ENCODE results near the gene KIAA0753. TPM values are rescaled to one million over a fixed set of nuclear protein-coding genes. Genes with fewer than 3 reads are reported as not detected.
A peak's percentile ranks its signal among the peaks of the same experiment; 100 is the strongest.

Gene KIAA0753
- total RNA-seq (2014; rRNA removed; shearing (Covaris generic); ENCODE audit: low replicate concordance), result 15.8 and 16.8 TPM in 2 replicates

DNA sequence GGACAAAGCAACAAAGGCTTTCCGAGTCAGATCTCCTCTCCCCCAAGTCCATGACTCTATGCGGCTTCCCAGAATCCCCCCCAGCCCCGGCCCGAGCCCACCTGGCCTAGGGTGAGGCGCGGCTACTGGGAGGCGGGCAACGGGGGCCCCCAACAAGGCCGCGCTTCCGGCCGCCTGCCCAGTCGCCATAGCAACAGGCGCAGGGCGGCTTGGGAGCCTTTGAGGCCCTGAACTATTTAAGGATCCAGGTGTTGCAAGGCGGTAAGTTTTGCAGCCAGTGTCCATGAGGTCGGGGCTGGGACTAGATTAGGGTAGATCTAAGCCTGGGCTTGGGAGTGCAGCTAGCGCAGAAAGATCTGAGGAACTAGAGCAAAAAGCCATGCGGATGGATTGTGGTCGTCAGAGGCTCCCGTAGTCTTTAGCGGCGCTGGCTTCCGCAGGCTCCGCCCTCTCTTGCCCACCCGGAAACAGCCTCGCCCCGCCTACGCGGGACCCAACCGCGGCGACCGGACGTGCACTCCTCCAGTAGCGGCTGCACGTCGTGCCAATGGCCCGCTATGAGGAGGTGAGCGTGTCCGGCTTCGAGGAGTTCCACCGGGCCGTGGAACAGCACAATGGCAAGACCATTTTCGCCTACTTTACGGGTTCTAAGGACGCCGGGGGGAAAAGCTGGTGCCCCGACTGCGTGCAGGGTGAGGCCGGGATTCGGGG, at the start of gene KIAA0753, which contains the start of gene TXNDC17:
Gene KIAA0753, minus strand, starts transcription at position 176 of the 711 bp plus-strand sequence. CDS start 5,608 bp downstream, outside the sequence.
Gene TXNDC17, plus strand, starts transcription at position 525 of the 711 bp plus-strand sequence. Its CDS starts 23 bp downstream, at position 548.
- in situ Hi-C loops (cut with HindIII; ENCODE audit: low pct_unique_long_range_greater_than_20kb, low sequenced_read_pairs), result no loop called here
- DNase-seq (ENCODE audit: low read depth), result peak; percentile 89

- in situ Hi-C loops (cut with HindIII; ENCODE audit: low pct_unique_long_range_greater_than_20kb, low sequenced_read_pairs), result no loop called here
- no peak for DNase-seq (ENCODE audit: low read depth)
Observed at GRCh38 chr17:6688944-6689343, 48.4 kb upstream of the KIAA0753 start.

GRCh38 chr17:6686026-6686425, 45.5 kb upstream of the KIAA0753 start:
- in situ Hi-C loops (cut with HindIII; ENCODE audit: low pct_unique_long_range_greater_than_20kb, low sequenced_read_pairs), result no loop called here
- no peak for DNase-seq (ENCODE audit: low read depth)

- in situ Hi-C loops (cut with HindIII; ENCODE audit: low pct_unique_long_range_greater_than_20kb, low sequenced_read_pairs), result no loop called here
- DNase-seq (ENCODE audit: low read depth), result no peak
Observed at GRCh38 chr17:6684881-6685767, 44.6 kb upstream of the KIAA0753 start.

GRCh38 chr17:6684460-6684783, 43.9 kb upstream of the KIAA0753 start:
- in situ Hi-C loops (cut with HindIII; ENCODE audit: low pct_unique_long_range_greater_than_20kb, low sequenced_read_pairs), result no loop called here
- no peak for DNase-seq (ENCODE audit: low read depth)

DNA sequence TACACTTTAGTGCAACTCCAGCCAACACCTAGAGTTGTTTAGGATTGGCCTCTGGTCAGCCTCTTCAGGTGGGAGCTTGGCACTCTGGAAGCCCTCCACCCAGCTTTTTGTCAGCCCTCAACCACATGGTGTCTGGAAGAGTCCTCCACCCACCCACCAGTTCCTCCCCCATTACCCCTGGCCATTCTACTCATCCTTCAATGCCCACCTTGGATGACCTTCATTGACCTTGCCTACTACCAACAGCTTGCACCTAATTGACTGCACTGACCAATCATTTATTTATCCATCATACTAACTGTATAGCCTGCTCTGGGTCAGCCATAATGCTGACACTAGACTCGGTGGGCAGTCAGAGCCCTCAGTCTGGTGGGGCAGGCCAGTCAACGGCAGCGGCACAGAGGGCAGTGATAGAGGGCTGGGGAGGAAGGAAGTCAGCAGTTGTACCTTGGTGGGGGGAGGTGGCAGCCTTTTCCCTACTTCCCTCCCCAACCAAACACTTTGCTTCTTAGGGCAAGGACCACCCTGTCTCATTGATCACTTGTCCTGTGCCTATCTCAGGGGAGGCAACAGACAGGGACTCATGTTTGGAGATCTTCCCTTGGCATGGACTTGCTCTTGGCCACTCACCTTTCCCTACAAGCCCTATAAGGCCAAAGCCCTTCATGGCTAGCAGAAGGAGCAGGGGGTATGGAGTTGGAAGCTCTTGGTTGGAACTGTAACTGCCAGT, 43.4 kb upstream of the KIAA0753 start:
- no peak for DNase-seq (ENCODE audit: low read depth)
- in situ Hi-C loops (cut with HindIII; ENCODE audit: low pct_unique_long_range_greater_than_20kb, low sequenced_read_pairs), result no loop called here

DNA sequence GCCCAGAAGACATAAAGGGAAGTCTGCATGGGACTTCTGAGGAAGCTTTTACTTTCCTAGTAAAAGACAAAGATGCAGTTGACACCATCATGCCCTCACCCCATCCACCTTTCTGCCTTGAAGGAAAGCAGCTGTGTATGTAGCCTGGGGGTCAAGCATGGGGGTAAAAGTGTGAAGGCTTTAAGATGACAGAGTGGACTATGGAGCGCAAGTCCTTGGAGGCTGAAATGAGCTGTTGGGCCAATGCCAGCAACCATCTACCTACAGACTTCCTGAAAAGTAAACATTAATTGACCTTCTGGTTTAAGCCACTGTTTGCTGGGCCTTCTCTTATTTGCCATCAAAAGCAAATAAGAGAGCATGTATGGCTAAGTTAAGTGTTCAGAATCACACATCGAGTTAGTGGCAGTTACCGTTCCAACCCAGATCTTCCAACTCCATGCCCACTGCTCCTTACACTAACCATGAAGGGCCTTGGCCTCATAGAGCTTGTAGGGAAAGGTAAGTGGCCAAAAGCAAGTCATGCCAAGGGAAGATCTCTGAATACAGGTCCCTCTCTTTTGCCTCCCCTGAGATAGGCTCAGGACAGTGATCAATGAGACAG, 42.7 kb upstream of the KIAA0753 start:
- in situ Hi-C loops (cut with HindIII; ENCODE audit: low pct_unique_long_range_greater_than_20kb, low sequenced_read_pairs), result no loop called here
- DNase-seq (ENCODE audit: low read depth), result no peak

GRCh38 chr17:6682339-6682738, 41.8 kb upstream of the KIAA0753 start:
- in situ Hi-C loops (cut with HindIII; ENCODE audit: low pct_unique_long_range_greater_than_20kb, low sequenced_read_pairs), result no loop called here
- no peak for DNase-seq (ENCODE audit: low read depth)

DNA sequence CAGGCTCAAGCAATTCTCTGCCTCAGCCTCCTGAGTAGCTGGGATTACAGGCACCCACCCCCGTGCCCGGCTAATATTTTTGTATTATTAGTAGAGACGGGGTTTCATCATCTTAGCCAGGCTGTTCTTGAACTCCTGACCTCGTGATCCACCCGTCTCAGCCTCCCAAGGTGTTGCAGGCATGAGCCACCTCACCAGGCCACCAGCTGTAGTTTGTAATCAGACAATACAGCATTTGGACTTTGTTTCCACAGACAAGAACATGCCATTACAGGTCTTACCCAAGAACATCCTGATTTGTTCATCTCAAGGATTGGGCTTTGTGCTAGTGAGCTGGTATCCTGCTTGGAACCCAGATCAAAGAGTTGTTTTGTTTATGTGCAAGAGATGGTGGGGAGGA, 41.2 kb upstream of the KIAA0753 start:
- DNase-seq (ENCODE audit: low read depth), result no peak
- in situ Hi-C loops (cut with HindIII; ENCODE audit: low pct_unique_long_range_greater_than_20kb, low sequenced_read_pairs), result no loop called here

DNA sequence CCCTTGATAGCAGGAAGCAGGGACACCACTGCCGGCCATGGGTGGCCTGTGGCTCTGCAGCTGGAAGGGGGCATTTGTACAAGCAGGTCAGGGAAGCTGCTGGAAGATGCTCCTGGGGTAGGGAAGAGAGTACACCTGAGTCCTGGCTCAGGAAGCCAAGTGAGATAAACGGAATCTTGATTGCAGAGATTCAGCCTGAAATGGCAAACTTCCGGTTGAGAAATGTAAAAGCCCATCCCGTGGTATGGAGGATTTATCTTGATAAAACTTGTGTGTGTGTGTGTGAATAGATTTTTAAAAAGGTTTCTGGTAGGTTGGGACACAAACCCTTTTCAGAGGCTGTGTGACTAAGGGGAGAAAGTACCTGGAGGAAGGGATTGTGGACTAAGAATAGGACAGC, 40.7 kb upstream of the KIAA0753 start:
- DNase-seq (ENCODE audit: low read depth), result no peak
- in situ Hi-C loops (cut with HindIII; ENCODE audit: low pct_unique_long_range_greater_than_20kb, low sequenced_read_pairs), result no loop called here

DNA sequence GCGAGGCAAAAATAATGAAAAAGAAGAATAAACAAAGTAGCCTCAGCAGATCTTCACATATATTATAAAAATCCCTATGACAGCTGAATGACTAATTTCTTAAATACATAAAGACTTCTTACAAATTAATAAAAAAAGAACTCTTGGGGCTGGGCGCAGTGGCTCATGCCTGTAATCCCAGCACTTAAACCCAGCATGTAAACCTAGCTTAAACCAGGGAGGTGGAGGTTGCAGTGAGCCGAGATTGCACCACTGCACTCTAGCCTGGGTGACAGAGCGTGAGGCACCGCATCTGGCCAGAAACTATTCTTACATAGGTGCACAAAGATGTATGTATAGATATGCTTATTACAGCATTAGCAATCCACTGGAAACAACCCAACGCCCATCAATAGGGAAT, 38.7 kb upstream of the KIAA0753 start:
- in situ Hi-C loops (cut with HindIII; ENCODE audit: low pct_unique_long_range_greater_than_20kb, low sequenced_read_pairs), result no loop called here

DNA sequence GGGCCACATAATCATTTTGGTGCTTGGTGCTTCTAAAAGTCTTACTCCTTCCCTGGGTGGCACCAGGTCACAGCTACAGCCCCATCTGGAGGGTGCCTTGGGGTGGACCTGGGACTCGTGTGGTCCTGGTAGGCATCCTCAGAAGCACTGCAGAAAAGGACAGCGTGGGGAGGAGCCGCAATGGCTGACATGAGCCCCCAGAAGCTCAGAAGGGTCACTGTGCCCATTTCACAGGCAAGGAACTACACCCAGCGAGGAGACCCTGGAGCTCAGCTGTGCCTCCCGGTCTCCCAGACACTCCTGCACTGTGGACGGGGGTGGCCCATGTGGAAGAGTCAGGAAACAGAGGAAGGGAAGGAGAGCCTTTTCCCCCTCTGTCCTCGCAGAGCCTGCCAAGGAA, 37.4 kb upstream of the KIAA0753 start:
- no peak for DNase-seq (ENCODE audit: low read depth)
- in situ Hi-C loops (cut with HindIII; ENCODE audit: low pct_unique_long_range_greater_than_20kb, low sequenced_read_pairs), result no loop called here

More for the DNA sequence above, 38.7 kb upstream of the KIAA0753 start:
- DNase-seq (ENCODE audit: low read depth), result no peak

DNA sequence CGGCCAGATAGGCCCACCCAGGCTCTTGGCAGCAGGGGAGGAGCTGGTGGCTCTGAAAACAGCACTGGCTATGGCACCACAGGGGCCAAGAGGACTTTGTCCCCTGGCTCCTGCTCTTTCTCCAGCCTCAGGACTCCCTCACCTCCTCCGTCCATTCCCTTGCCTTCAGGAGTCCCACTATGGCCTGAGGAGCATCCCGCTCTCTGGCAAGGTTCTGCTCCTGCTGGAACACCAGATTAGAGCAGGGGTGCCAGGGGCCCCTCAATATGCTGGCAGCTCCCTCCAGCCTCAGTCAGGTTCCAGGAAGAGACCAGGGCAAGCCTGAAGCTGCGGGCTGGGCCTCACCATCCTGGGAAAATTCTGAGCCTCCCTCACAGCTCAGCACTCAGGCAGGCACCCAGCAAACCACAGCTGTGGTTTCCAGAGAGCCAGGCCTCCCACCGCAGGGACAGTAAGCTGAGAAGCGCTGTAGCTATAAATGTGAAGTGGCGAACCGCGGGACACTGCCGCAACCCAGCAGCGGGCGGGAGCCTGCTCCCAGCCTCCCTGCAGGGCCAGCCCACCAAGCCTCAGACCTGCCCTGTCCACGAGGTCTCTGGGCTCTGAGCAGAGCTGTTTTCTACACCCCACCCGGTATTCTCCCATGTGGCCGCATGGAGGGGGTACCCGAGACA, 36.8 kb upstream of the KIAA0753 start:
- in situ Hi-C loops (cut with HindIII; ENCODE audit: low pct_unique_long_range_greater_than_20kb, low sequenced_read_pairs), result no loop called here
- DNase-seq (ENCODE audit: low read depth), result no peak

- in situ Hi-C loops (cut with HindIII; ENCODE audit: low pct_unique_long_range_greater_than_20kb, low sequenced_read_pairs), result no loop called here
Observed at GRCh38 chr17:6676802-6677157, 36.3 kb upstream of the KIAA0753 start.

DNA sequence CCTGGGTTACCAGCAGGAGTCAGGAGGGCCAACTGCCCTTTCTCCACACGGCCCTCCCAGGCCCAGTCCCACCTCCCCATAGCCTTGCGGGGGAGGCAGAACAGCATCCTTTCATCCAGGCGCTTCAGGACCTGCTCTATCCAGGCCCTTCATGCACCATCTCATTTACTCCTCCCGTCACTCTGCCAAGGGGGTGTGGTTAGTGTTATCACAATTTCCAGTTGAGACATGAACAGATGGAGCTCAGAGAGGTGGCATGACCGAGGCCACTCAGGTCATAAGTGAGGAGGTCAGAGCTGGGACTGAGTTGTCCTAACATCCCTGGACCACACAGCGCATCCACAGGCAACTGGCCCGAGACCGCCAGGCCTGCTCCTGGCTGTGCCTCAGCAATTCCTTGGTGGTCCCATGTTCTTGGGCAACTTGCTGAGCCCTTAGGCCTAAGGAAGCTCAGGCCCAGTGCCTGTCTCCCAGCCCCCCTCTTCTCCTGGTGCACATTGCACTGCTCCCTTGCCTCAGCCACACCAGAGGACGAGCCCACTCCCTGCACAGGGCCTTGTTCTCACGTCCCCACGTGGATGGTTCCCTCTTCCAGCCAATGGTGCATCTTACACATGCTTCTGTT, 34.8 kb upstream of the KIAA0753 start:
- no peak for DNase-seq (ENCODE audit: low read depth)
- in situ Hi-C loops (cut with HindIII; ENCODE audit: low pct_unique_long_range_greater_than_20kb, low sequenced_read_pairs), result no loop called here

More at GRCh38 chr17:6676802-6677157, 36.3 kb upstream of the KIAA0753 start:
- DNase-seq (ENCODE audit: low read depth), result no peak

- DNase-seq (ENCODE audit: low read depth), result no peak
- in situ Hi-C loops (cut with HindIII; ENCODE audit: low pct_unique_long_range_greater_than_20kb, low sequenced_read_pairs), result no loop called here
Observed at GRCh38 chr17:6674586-6674985, 34.1 kb upstream of the KIAA0753 start.

DNA sequence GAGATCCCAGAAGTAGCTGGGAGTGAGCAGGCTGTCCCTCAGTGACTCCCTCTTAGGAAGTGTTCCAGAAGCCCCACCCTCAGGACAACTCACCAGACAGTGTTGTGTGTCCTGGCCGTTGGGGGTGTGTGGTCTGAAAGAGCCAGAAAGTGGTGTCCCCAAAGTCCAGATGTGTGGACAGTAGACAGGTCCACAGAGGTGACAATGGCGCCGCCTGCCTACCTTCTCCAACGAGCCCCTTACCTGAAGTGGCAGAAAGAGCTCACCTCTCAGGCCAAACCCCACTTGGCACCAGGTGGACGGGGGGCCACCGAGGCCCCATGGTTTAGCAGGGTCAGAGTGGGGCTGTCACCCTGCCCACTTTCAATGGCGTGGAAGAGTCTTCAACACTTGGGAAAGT, 30.9 kb upstream of the KIAA0753 start:
- no peak for DNase-seq (ENCODE audit: low read depth)
- in situ Hi-C loops (cut with HindIII; ENCODE audit: low pct_unique_long_range_greater_than_20kb, low sequenced_read_pairs), result no loop called here

- no peak for DNase-seq (ENCODE audit: low read depth)
- in situ Hi-C loops (cut with HindIII; ENCODE audit: low pct_unique_long_range_greater_than_20kb, low sequenced_read_pairs), result no loop called here
Observed at GRCh38 chr17:6670999-6671398, 30.5 kb upstream of the KIAA0753 start.
